AML-193 (cell line): Measurements from ENCODE around the gene LCK.
A peak's percentile ranks its signal among the peaks of the same experiment; 100 is the strongest.
"Not testable (repeated sequence)": the region's sequence is repeated elsewhere in the genome, so short reads cannot be mapped to it uniquely, and the experiment has no call there.

ENCODE experiments used
- DNase-seq, 2 experiments: peaks; one replicate each; lab custom pipeline; 2025; lab: John Stamatoyannopoulos, UW

Gene LCK

GRCh38 chr1:32274646-32275340 is 23.7 kb downstream of the LCK start:
- DNase-seq: no peak

GRCh38 chr1:32275424-32275823 is 24.4 kb downstream of the LCK start:
- DNase-seq: no peak

GRCh38 chr1:32276032-32276782 is 25.1 kb downstream of the LCK start:
- no peak for DNase-seq

- DNase-seq: not testable (repeated sequence)
Measured at GRCh38 chr1:32284777-32285176, 33.7 kb downstream of the LCK start.

- no peak for DNase-seq
Measured at GRCh38 chr1:32285658-32286057, 34.6 kb downstream of the LCK start.

GRCh38 chr1:32286763-32287162 is 35.7 kb downstream of the LCK start:
- DNase-seq: no peak

- DNase-seq: no peak
Measured at GRCh38 chr1:32289256-32289655, 38.2 kb downstream of the LCK start.

- DNase-seq: no peak
Measured at GRCh38 chr1:32291145-32291707, 40.2 kb downstream of the LCK start.

- peak; percentile 94 for DNase-seq
Measured at GRCh38 chr1:32291708-32292538, 40.9 kb downstream of the LCK start, which contains the start of gene HDAC1. Gene HDAC1 (plus strand): TSS chr1:32292083. CDS start chr1:32292170, 87 bp downstream.

- DNase-seq: not testable (repeated sequence)
Measured at GRCh38 chr1:32298211-32298610, 47.1 kb downstream of the LCK start.

GRCh38 chr1:32299327-32299726 is 48.3 kb downstream of the LCK start:
- no peak for DNase-seq

- DNase-seq: no peak
Measured at GRCh38 chr1:32303358-32303757, 52.3 kb downstream of the LCK start.

GRCh38 chr1:32303997-32304622 is 53.0 kb downstream of the LCK start:
- no peak for DNase-seq

GRCh38 chr1:32305310-32305709 is 54.2 kb downstream of the LCK start:
- DNase-seq: no peak

GRCh38 chr1:32307324-32307723 is 56.3 kb downstream of the LCK start:
- no peak for DNase-seq

GRCh38 chr1:32309960-32310359 is 58.9 kb downstream of the LCK start:
- DNase-seq: no peak

GRCh38 chr1:32311709-32312393 is 60.8 kb downstream of the LCK start:
- no peak for DNase-seq

GRCh38 chr1:32316903-32317277 is 65.8 kb downstream of the LCK start:
- DNase-seq: no peak

GRCh38 chr1:32318127-32318869 is 67.2 kb downstream of the LCK start:
- no peak for DNase-seq

- DNase-seq: no peak
Measured at GRCh38 chr1:32321712-32322291, 70.7 kb downstream of the LCK start.
